Activated B cell treated with CpG ODN at 0.5 μM for 24 hours (primary cell): ENCODE results near the gene C16orf78. TPM values are rescaled to one million over a fixed set of nuclear protein-coding genes. Genes with fewer than 3 reads are reported as not detected.

ENCODE experiments used
- ATAC-seq: fragments of 200-7000 bp; cut with Tn5 transposase; one replicate; pipeline ENCODE4 v1.10.0; 2021; ENCODE audit warnings: low read depth, mild to moderate bottlenecking, moderate library complexity
- CTCF ChIA-PET: fragments of 350-600 bp; sonication (Branson Sonifier 250); formaldehyde crosslinking; loops from one replicate; lab custom pipeline; 2021; ENCODE audit warnings: antibody characterized with exemption; lab: Charles Lee
- POLR2A ChIA-PET: fragments of 350-600 bp; sonication (Branson Sonifier 250); formaldehyde crosslinking; loops from one replicate; lab custom pipeline; 2021; ENCODE audit warnings: antibody characterized with exemption; lab: Charles Lee
- DNase-seq: peaks from one replicate; pipeline ENCODE4 v3.0.0; 2022
- H3K27ac Mint-ChIP-seq: one replicate; pipeline ENCODE4 v1.8.0; 2020; ENCODE audit warnings: mixed read lengths
- H3K27me3 Mint-ChIP-seq: one replicate; pipeline ENCODE4 v1.8.0; 2021; ENCODE audit warnings: mixed read lengths
- H3K36me3 Mint-ChIP-seq: one replicate; pipeline ENCODE4 v1.8.0; 2021; ENCODE audit warnings: low read depth, mixed read lengths
- H3K4me1 Mint-ChIP-seq: one replicate; pipeline ENCODE4 v1.8.0; 2021; ENCODE audit warnings: mixed read lengths
- H3K4me3 Mint-ChIP-seq: one replicate; pipeline ENCODE4 v1.8.0; 2020; ENCODE audit warnings: mild to moderate bottlenecking, mixed read lengths
- H3K9me3 Mint-ChIP-seq: one replicate; pipeline ENCODE4 v1.8.0; 2020; ENCODE audit warnings: mixed read lengths
- intact Hi-C: fragments of 100-400 bp; cut with micrococcal nuclease; formaldehyde crosslinking; loops from one replicate; pipeline ENCODE4 v1.15.1; 2024
- total RNA-seq: library from RNA; stranded (reverse); gene quantifications from 2 replicates; pipeline ENCODE4 v1.2.3, GENCODE V29; 2022
- TF ChIP-seq, protein P1 (sequence below): fragments of 200-600 bp; IDR thresholded peaks from one replicate; pipeline ENCODE4 v1.8.0; 2022; ENCODE audit warnings: antibody characterized with exemption, mild to moderate bottlenecking

C16orf78 gene
- total RNA-seq, 1 donor from 2014 or later = not detected

- H3K4me3 Mint-ChIP-seq = no peak overlapping the region
- POLR2A ChIA-PET = no interaction called here
- TF ChIP-seq, protein P1, sequence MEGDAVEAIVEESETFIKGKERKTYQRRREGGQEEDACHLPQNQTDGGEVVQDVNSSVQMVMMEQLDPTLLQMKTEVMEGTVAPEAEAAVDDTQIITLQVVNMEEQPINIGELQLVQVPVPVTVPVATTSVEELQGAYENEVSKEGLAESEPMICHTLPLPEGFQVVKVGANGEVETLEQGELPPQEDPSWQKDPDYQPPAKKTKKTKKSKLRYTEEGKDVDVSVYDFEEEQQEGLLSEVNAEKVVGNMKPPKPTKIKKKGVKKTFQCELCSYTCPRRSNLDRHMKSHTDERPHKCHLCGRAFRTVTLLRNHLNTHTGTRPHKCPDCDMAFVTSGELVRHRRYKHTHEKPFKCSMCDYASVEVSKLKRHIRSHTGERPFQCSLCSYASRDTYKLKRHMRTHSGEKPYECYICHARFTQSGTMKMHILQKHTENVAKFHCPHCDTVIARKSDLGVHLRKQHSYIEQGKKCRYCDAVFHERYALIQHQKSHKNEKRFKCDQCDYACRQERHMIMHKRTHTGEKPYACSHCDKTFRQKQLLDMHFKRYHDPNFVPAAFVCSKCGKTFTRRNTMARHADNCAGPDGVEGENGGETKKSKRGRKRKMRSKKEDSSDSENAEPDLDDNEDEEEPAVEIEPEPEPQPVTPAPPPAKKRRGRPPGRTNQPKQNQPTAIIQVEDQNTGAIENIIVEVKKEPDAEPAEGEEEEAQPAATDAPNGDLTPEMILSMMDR = no peak
- H3K27ac Mint-ChIP-seq = no peak overlapping the region
- no peak for DNase-seq
- no peaks in the 10 kb centered on the region for H3K9me3 Mint-ChIP-seq
- CTCF ChIA-PET = no interaction called here
- no peak for ATAC-seq
- no peaks in the 10 kb centered on the region for H3K36me3 Mint-ChIP-seq
- H3K27me3 Mint-ChIP-seq = peaks cover 3% of the 10 kb centered on the region
- H3K4me1 Mint-ChIP-seq = no peaks in the 10 kb centered on the region
- intact Hi-C loops = no loop called here
These were observed 41.1 kb downstream of the C16orf78 start for GRCh38 chr16:49414671-49415070.

DNA sequence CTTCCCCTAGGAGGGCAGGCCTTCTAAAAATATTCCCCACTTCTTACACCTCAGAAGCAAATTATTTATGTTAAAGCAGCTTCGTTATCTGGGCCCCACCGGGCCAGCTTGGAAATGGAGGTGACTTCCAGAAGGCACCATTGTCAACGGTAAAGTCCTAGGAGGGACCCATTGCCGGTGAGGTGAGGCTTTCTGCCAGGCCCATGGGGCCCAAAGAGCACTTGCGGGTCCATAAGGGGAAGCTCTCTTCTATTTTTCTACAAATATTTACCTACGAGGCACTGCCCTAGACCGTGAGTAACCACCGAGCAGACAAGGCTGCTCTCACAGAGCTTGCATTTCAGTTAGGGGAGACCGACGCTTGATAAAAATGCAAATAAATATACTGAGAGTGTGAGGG is 41.5 kb downstream of the C16orf78 start:
- Mint-ChIP-seq H3K27ac (no peak overlapping the region), H3K27me3 (peaks cover 3% of the 10 kb centered on the region), H3K9me3 (no peaks in the 10 kb centered on the region), H3K36me3 (no peaks in the 10 kb centered on the region), H3K4me1 (no peaks in the 10 kb centered on the region), H3K4me3 (no peak overlapping the region)
- DNase-seq (no peak), ATAC-seq (no peak)
- POLR2A ChIA-PET = no interaction called here
- TF ChIP-seq, protein P1 = no peak
- CTCF ChIA-PET = no interaction called here
- intact Hi-C loops = no loop called here

DNA sequence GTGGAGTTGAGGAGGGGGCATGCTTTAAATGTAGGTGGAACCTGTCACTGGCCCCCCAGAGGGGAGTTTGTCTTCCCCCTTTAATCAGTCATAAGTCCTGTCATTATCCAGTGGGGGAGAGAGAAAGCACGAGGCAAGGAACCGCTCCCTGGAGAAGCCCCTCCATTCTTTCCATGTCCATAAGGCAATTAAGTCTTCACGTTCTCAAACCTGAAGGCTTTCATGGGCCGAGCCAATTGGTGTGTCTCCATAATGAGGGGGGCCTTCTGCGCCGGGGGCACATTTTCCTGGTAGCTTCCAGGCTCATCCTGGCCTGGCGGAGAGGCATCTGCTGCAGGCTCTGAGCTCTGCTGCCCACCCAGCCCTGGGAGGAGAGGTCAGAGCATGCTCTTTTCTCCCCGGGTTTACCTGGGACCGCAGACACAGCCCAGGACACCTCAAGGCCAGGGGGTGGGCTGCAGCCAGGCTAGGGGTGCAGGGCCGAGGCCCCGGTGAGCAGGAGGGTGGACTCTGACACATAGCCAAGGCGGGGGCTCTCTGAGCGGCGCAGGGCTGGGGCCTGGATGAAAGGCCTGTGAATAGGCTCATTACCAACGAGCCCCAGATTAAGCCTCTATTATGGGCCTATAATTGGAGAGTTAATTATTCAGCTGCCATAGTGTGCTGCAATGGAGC is 42.5 kb downstream of the C16orf78 start:
- H3K9me3 Mint-ChIP-seq = no peaks in the 10 kb centered on the region
- no peak overlapping the region for H3K4me3 Mint-ChIP-seq
- POLR2A ChIA-PET = no interaction called here
- no peak for ATAC-seq
- intact Hi-C loops = no loop called here
- DNase-seq = no peak
- no peaks in the 10 kb centered on the region for H3K36me3 Mint-ChIP-seq
- H3K27ac Mint-ChIP-seq = no peak overlapping the region
- no peaks in the 10 kb centered on the region for H3K4me1 Mint-ChIP-seq
- peaks cover 3% of the 10 kb centered on the region for H3K27me3 Mint-ChIP-seq
- TF ChIP-seq, protein P1 = no peak
- CTCF ChIA-PET = no interaction called here

GRCh38 chr16:49417354-49417753 is 43.8 kb downstream of the C16orf78 start:
- Mint-ChIP-seq H3K9me3 (no peaks in the 10 kb centered on the region), H3K36me3 (no peaks in the 10 kb centered on the region), H3K27me3 (peaks cover 3% of the 10 kb centered on the region), H3K27ac (no peak overlapping the region), H3K4me1 (no peaks in the 10 kb centered on the region), H3K4me3 (no peak overlapping the region)
- intact Hi-C loops = no loop called here
- TF ChIP-seq, protein P1 = no peak
- ChIA-PET CTCF (no interaction called here), POLR2A (no interaction called here)
- ATAC-seq = no peak
- no peak for DNase-seq

- H3K9me3 Mint-ChIP-seq = no peaks in the 10 kb centered on the region
- no peaks in the 10 kb centered on the region for H3K4me1 Mint-ChIP-seq
- POLR2A ChIA-PET = no interaction called here
- ATAC-seq (no peak), DNase-seq (no peak)
- no peaks in the 10 kb centered on the region for H3K36me3 Mint-ChIP-seq
- TF ChIP-seq, protein P1 = no peak
- H3K4me3 Mint-ChIP-seq = no peak overlapping the region
- H3K27ac Mint-ChIP-seq = no peak overlapping the region
- CTCF ChIA-PET = interaction anchor here (0.8 kb wide), 1 partner anchor 11 kb away, joined by 4 read pairs; no protein-coding TSS in a partner anchor
- intact Hi-C loops = no loop called here
- H3K27me3 Mint-ChIP-seq = no peaks in the 10 kb centered on the region
These were observed 45.4 kb downstream of the C16orf78 start for GRCh38 chr16:49419006-49419405.
